OCI-LY7 (cell line): ENCODE measurements around the gene ABCC8.

Source experiments
- CTCF ChIP-seq: fragments of 200-600 bp; sonication (generic); conservative IDR thresholded peaks from 2 replicates; pipeline ENCODE4 v1.5.1; 2014; ENCODE audit warnings: mild to moderate bottlenecking, antibody characterized with exemption, low read length, moderate library complexity, mixed read lengths
- EZH2phosphoT487 ChIP-seq: fragments of 200-600 bp; sonication (generic); IDR thresholded peaks from 2 replicates; pipeline ENCODE4 v1.6.1; 2018; ENCODE audit warnings: low read depth, borderline replicate concordance, mild to moderate bottlenecking, mixed run types, antibody characterized with exemption, low read length, moderate library complexity, mixed read lengths

GRCh38 chr11:17479284-17480214 is 2.9 kb upstream of the ABCC8 start:
- TF ChIP-seq CTCF, result no peak
- no peak for TF ChIP-seq EZH2phosphoT487
